H1 (cell line): Measurements from ENCODE around the gene SAMD4A. TPM values are rescaled to one million over a fixed set of nuclear protein-coding genes. Genes with fewer than 3 reads are reported as not detected.

ENCODE experiments used
- CREB1 ChIP-seq: IDR thresholded peaks from 2 replicates; pipeline ENCODE4 v1.6.1; 2012; ENCODE audit warnings: inconsistent platforms
- CTCF ChIP-seq, 3 experiments: IDR thresholded peaks; 1 replicate in 2 of 3; 2 replicates in 1 of 3; pipeline versions ENCODE4 v1.5.1 to v1.6.1; 2011; ENCODE audit warnings: low read length in 3 of 3, mild to moderate bottlenecking in 3 of 3, inconsistent platforms in 2 of 3, low read depth in 1 of 3, moderate library complexity in 1 of 3; ENCODE audit not compliant: insufficient read depth in 1 of 3; ENCODE audit errors: control extremely low read depth in 1 of 3
- GTF2F1 ChIP-seq: IDR thresholded peaks from 2 replicates; pipeline ENCODE4 v1.6.1; 2012; ENCODE audit warnings: low read depth, low read length, improper control_type of control experiment, borderline replicate concordance
- polyA plus RNA-seq, 7 experiments: library from polyadenylated mRNA; depleted of rRNA in 3 of 7; stranded (reverse) in 5 of 7; unstranded in 2 of 7; fragments of >200 nt in 5 of 7; fragments of 200-250 nt in 2 of 7; gene quantifications; 1 replicate in 5 of 7; 2 replicates in 1 of 7; 4 replicates in 1 of 7; pipeline versions ENCODE4 v1.2.1 to v1.2.3, GENCODE V29; 2011 to 2013; ENCODE audit warnings: missing spikeins in 2 of 7, mixed read lengths in 2 of 7
- total RNA-seq: library from RNA; stranded (reverse); fragmentation: NEBNext Ultra II Directional; extraction: Animal tissue kit (Norgen Biotek cat#: 25700); gene quantifications from 2 replicates; pipeline ENCODE4 v1.2.1, GENCODE V29; 2021

The SAMD4A gene
- total and polyA plus RNA-seq, 2 of the 8 experiments (the other 6 are each of a cell fraction or from before 2014, with no cell fraction given): 2.4 to 12.3 TPM

DNA sequence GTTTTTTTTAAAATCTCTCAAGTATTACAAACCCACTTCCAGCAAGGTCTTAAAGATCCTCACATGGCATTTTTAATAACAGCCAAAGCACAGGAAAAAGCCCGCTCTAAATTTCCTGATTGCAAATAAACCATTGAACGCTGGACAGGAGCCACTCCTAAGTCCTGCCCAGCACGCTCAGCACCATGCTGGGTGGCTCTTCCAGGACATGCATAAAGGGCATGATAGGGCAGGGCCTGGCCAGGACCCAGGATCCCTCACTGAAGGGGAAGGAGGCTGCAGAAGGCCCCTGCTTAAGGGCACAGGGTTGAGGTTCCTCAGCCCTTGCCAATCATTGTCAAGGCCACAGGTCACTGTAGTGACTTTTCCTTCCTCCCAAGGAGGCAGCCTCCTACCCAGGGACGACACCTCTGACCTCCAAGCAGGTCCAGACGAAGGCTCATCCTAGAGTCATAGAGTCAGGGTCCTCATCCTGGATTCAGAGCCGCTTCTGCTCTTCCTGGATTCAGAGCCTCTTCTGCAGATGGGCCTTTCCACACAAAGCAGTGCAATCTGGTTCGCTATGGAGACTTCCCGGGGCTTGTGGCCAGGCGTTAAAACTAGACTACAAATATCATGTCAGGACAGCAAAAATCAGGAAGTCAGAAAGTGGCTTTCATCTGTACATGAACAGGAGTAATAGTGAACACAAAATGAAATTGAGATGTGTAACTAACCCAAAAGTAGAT, 211.9 kb downstream of the SAMD4A start (continued):
- TF ChIP-seq CREB1: no peak
- no peak for TF ChIP-seq CTCF (IDR thresholded peaks at IDR 0.05; ENCODE audit: control extremely low read depth in 1 of 3, insufficient read depth in 1 of 3, low read depth in 1 of 3, low read length in 3 of 3)
- TF ChIP-seq GTF2F1: no peak
- TF ChIP-seq, all 59 proteins: peak for 0
